Fibroblast of skin of left quadriceps (primary cell): ENCODE results near the gene C1QTNF12.

Experiments
- DNase-seq, 2 experiments: peaks; one replicate each; pipeline ENCODE4 v3.0.0-alpha.2; 2013; ENCODE audit warnings: low read depth in 2 of 2

The C1QTNF12 gene

DNA sequence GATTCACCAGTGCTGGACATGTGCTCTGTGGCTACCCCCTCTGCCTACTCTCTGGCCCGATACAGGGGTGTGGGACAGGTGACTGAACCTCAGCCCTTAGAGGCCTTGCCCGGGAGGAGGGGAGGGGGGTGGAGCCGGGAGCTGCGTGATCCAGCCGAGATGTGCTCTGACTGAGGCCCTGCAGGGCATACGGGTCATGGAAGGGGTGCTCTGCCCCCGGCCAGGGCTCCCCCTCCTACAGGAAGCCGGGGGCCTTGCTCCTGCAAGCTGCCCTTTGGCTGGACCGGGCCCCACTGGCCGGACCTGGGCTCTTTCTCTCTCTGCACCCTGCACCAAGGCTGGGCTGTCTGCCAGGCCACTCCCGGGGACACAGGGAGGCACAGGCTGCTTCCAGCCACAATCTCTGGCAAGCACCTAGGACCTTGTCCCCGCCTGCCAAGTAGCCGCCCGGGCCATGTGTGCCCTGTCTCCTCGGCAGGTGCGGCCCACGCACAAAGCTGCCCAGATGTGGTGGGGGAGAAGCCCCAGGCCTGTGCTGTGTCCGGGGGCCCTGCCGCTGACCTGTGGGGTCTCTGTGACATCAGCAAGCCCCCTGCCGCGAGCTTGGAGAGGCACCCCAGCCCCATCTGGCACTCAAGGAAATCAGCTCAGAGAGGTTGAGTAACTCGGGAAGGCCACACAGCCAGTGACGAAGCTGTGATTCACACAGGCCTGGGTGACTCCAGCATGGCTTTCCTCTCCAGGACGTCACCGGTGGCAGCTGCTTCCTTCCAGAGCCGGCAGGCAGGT, 35.2 kb upstream of the C1QTNF12 start:
- no peak for DNase-seq

DNA sequence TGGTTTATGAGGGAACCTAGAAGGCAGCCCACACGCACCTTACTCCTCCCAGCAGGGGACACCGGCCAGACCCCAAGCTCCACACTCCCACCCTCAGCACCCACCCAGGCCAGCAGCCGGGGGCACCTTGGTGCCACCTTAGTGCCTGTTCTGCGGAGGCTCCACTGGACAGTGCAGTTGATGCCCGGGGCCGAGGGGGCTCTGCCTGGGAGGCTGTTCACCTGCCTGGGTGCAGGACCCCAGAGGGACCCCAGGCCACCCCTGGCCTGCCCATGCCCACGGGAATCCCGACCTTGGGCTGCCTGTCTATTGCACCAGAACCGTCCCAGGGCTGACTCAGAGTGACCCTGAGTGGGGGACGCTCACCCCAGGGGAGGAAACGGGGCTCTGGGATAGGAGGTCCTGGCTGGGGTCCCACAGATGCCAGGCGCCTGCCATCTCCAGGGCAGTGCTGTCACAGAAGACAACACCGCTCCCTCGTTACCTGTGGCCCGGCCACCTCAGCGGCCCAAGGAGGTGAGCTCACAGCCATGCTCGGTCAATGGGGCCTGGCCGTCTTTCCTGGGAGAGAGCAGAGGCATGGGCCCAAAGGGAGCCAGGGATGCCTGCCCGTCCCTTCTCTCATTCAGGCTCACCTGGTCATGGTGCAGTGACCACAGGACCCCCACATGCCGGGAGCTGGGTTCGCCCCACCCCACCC, 34.4 kb upstream of the C1QTNF12 start:
- DNase-seq = no peak

- no peak for DNase-seq
Observed at GRCh38 chr1:1279028-1279427, 32.5 kb upstream of the C1QTNF12 start.

DNA sequence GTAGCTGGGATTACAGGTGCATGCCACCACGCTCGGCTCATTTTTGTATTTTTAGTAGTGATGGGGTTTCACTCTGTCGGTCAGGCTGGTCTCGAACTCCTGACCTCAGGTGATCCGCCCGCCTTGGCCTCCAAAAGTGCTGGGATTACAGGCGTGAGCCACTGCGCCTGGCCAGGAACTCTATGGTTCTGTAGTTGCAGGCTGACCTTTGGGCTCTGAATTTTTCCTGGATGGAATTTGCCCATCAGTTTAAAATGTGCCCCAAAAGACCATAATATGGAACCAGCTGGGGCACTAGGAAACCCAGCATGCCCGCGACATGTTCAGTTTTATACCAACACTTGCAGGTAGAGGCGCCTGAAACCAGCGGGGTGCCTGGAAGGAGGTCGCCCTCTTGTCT, 32.1 kb upstream of the C1QTNF12 start:
- DNase-seq = no peak

DNA sequence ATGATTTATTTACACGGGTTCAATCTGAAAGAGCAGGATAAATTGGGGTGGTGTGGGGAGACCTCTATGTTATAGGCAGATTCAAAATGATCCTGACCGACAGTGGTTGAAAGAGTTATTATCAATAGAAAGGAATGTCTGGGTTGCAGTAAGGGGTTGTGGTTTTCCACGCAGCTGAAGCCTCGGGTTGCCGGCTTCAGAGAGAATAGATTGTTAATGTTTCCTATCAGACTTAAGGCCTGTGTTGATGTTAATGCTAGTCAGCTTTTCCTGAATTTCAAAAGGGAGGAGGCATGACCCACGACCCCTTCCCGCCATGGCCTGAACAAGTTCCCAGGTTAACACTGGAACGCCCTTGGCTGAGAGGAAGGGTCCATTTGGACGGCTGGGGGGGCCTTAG, 29.3 kb upstream of the C1QTNF12 start:
- DNase-seq = no peak

DNA sequence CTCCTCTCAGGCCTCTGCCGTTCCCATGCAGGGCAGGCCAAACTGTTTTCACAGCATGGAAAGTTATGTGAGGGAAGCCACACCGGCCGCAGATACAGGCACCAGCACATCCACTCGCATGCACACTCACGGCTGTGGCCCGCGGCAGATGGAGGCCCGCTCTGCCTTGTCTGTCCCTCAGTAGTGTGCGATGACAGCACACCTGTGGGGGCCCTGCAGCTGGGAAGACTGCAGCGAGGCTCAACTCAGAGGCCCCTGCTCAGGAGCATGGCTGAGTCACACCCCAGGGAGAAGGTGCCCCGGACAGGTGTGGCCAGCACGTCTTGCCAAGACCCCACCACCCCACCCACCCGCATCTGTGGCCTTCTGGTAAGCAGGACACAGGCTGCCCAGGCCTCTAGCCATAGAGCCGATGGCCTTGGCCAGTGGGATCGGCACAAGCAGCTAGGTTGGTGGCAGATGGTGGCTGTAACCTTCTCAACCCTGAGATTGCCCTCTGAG, 28.5 kb upstream of the C1QTNF12 start:
- DNase-seq = no peak

- DNase-seq = no peak
Observed at GRCh38 chr1:1274299-1274930, 27.9 kb upstream of the C1QTNF12 start.

DNA sequence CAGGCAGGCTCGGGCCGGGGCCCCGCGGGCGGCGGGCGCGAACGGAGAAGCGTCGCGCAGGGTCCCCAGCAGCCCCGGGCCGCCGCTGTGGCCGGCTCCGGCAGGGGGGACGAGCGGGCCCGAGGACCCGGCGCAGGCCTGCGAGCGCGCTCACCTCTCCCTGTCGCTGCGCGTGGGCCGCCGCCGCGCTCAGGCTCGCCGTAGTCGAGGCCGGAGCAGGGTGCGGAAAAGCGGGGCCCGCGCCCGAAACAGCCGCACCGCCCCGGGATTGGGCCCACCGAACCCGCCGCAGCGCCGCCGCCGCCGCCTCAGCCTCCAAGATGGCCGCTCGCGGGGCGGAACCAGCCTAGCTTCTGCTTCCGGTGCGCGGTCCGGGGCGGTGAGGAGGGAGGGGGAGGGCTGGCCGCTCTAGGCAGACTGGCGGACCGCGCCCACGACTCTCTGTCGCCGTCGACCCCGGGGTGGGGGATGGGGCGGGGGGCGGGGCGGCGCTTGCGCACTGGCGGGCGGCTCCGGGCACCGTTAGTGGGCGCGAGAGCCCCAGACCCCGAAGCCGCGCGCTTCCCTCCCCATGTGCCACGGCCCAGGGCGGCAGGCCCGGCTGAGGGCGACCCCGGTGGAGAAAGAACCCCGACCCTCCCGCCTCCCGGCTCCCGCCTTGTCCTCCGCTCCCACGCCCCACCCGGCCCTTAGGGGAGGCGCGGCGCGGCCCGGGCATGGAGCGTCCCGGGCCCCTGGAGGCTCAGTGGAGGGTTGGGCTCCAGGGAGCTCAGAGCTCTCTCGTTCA, 27.2 kb upstream of the C1QTNF12 start, which contains the start of gene UBE2J2:
Gene UBE2J2, minus strand, starts transcription at position 343 of the 787 bp plus-strand sequence. CDS start 5,862 bp downstream, outside the sequence.
- peak; percentile 75 to 78 for DNase-seq

DNA sequence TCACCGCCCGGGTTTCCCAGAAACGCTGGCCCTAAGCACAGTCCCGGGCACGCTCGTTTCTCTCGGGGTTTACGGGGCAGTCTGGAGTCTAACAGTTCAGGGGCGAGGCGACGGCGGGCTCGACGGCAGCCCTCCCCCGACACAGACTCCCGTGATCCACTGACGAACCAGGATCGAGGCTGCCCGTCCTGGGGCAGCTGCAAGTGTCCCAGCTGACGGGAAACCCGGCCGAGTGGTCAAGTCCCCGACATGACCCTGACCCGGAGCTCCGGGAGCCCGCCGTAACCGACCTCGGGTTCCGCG, 26.6 kb upstream of the C1QTNF12 start:
- no peak for DNase-seq

GRCh38 chr1:1272341-1273208, 26.1 kb upstream of the C1QTNF12 start:
- DNase-seq = no peak

GRCh38 chr1:1270813-1271212, 24.3 kb upstream of the C1QTNF12 start:
- no peak for DNase-seq

GRCh38 chr1:1268284-1268682, 21.8 kb upstream of the C1QTNF12 start:
- DNase-seq = no peak

DNA sequence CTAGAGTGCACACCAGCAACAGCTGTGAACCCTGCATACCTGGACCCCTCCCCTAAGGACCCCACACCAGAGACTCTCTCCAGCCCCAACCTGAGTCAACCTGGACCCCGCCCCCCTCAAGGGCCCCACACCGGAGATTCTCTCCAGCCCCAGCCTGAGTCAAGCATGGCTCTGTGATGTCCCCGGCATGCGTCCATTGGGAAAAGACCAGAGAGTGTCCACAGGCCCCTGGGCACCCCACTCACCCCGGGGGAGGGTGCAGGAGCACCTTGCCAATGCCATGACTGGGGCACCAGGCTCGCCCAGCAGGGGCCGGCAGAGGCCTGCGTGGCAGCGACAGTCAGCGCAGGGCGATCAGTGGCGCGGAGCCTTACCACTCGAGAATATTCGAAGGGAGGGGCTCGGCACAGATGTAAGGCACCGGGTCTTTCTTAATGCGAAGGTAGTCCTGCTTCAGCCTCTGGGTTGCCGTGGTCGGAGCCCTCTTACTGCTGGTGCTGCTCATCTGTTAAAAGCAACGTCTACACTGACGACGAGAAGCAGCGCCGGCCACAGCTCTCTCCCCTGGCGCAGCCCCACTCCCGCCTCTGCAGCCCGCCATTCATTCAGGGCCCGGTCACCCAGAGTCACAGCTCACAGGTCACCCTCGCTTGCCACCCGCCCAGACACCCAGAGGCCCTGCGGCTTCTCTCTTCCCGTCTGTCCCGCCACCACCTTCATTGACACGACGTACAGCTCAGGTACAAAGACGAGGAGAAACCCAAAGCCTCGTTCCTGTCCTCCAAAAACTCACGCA, 21.2 kb upstream of the C1QTNF12 start:
- no peak for DNase-seq

GRCh38 chr1:1264868-1265272, 18.3 kb upstream of the C1QTNF12 start:
- DNase-seq = peak; percentile 96 to 97

- DNase-seq = no peak
Observed at GRCh38 chr1:1264026-1264425, 17.5 kb upstream of the C1QTNF12 start.

DNA sequence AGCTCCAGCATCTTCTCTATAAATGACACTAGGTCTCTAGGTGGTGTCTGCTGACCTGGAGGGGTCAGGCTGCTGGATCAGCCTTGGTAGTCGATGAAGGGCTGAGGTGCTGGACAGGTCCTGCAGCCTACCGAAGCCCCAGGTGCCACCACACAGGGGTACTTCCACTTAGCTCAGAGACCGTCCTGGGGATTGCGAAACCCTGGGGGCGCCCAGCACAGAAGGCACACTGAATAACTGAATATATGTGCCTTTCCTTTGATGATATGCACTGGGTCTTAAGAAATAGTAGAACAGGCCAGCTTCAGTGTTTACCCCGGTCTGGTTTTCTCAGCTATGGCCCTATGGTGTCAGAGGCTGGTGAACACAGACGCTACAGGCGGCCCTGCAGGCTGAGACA, 16.2 kb upstream of the C1QTNF12 start:
- DNase-seq = no peak

GRCh38 chr1:1262071-1262470, 15.5 kb upstream of the C1QTNF12 start:
- DNase-seq = no peak

GRCh38 chr1:1260843-1261560, 14.5 kb upstream of the C1QTNF12 start:
- DNase-seq = no peak

- no peak for DNase-seq
Observed at GRCh38 chr1:1259951-1260600, 13.6 kb upstream of the C1QTNF12 start.
